Nephron progenitor cell (in vitro differentiated cells): ENCODE data around the gene CARD8.
"Not testable (repeated sequence)": the region's sequence is repeated elsewhere in the genome, so short reads cannot be mapped to it uniquely, and the experiment has no call there.

ENCODE experiments used
- DNase-seq: peaks from one replicate; pipeline ENCODE4 v3.0.0; 2021
- H3K27ac Mint-ChIP-seq: 2 replicates; pipeline ENCODE4 v1.8.0; 2021; ENCODE audit warnings: mild to moderate bottlenecking, moderate library complexity, mixed read lengths
- H3K27me3 Mint-ChIP-seq: 2 replicates; pipeline ENCODE4 v1.8.0; 2021; ENCODE audit warnings: mild to moderate bottlenecking, low read depth, mixed read lengths; ENCODE audit not compliant: poor library complexity
- H3K36me3 Mint-ChIP-seq: 2 replicates; pipeline ENCODE4 v1.8.0; 2021; ENCODE audit warnings: low read depth, mixed read lengths
- H3K4me1 Mint-ChIP-seq: 2 replicates; pipeline ENCODE4 v1.8.0; 2021; ENCODE audit warnings: mixed read lengths
- H3K4me3 Mint-ChIP-seq: 2 replicates; pipeline ENCODE4 v1.8.0; 2021; ENCODE audit warnings: mild to moderate bottlenecking, moderate library complexity, mixed read lengths
- H3K9me3 Mint-ChIP-seq: 2 replicates; pipeline ENCODE4 v1.8.0; 2021; ENCODE audit warnings: mild to moderate bottlenecking, moderate library complexity, mixed read lengths
- CTCF ChIP-seq: fragments of 200-600 bp; sonication (generic); IDR thresholded peaks from 2 replicates; pipeline ENCODE4 v1.5.0; 2021; ENCODE audit warnings: antibody characterized with exemption

Gene CARD8

GRCh38 chr19:48247212-48247611 is 8.5 kb downstream of the CARD8 start:
- Mint-ChIP-seq H3K4me1 (peaks cover 32% of the 10 kb centered on the region), H3K27ac (no peak overlapping the region), H3K36me3 (peaks cover 72% of the 10 kb centered on the region), H3K9me3 (no peaks in the 10 kb centered on the region), H3K4me3 (no peak overlapping the region), H3K27me3 (no peaks in the 10 kb centered on the region)
- no peak for TF ChIP-seq CTCF
- no peak for DNase-seq

- Mint-ChIP-seq H3K27ac (no peak overlapping the region), H3K4me3 (no peak overlapping the region), H3K27me3 (no peaks in the 10 kb centered on the region)
Observed at GRCh38 chr19:48246101-48246500, 9.6 kb downstream of the CARD8 start.

GRCh38 chr19:48244281-48244680 is 11.4 kb downstream of the CARD8 start:
- Mint-ChIP-seq H3K36me3 (peaks cover 76% of the 10 kb centered on the region), H3K9me3 (no peaks in the 10 kb centered on the region), H3K27ac (peak overlapping the region; percentile 36), H3K4me1 (peaks cover 8% of the 10 kb centered on the region), H3K27me3 (no peaks in the 10 kb centered on the region), H3K4me3 (no peak overlapping the region)
- TF ChIP-seq CTCF, result no peak
- DNase-seq, result no peak

More at GRCh38 chr19:48246101-48246500, 9.6 kb downstream of the CARD8 start:
- Mint-ChIP-seq H3K9me3 (no peaks in the 10 kb centered on the region), H3K4me1 (peaks cover 24% of the 10 kb centered on the region), H3K36me3 (peaks cover 71% of the 10 kb centered on the region)
- DNase-seq, result no peak
- TF ChIP-seq CTCF, result no peak

- H3K27me3 Mint-ChIP-seq, H3K4me3 Mint-ChIP-seq, H3K9me3 Mint-ChIP-seq, DNase-seq, H3K4me1 Mint-ChIP-seq, H3K27ac Mint-ChIP-seq: not testable (repeated sequence)
- H3K36me3 Mint-ChIP-seq, result peaks cover 77% of the 10 kb centered on the region
Observed at GRCh38 chr19:48241771-48242170, 13.9 kb downstream of the CARD8 start.

- TF ChIP-seq CTCF, result no peak
- Mint-ChIP-seq H3K36me3 (peaks cover 76% of the 10 kb centered on the region), H3K4me3 (no peak overlapping the region), H3K27ac (no peak overlapping the region), H3K27me3 (no peaks in the 10 kb centered on the region), H3K9me3 (no peaks in the 10 kb centered on the region), H3K4me1 (peaks cover 7% of the 10 kb centered on the region)
- no peak for DNase-seq
Observed at GRCh38 chr19:48239582-48240141, 16.1 kb downstream of the CARD8 start.

GRCh38 chr19:48239120-48239519 is 16.6 kb downstream of the CARD8 start:
- H3K4me3 Mint-ChIP-seq, result no peak overlapping the region
- TF ChIP-seq CTCF, result no peak

More at GRCh38 chr19:48239120-48239519, 16.6 kb downstream of the CARD8 start:
- no peak overlapping the region for H3K27ac Mint-ChIP-seq
- no peaks in the 10 kb centered on the region for H3K27me3 Mint-ChIP-seq
- no peak for DNase-seq
- H3K9me3 Mint-ChIP-seq, result no peaks in the 10 kb centered on the region
- H3K4me1 Mint-ChIP-seq, result peaks cover 2% of the 10 kb centered on the region
- peaks cover 76% of the 10 kb centered on the region for H3K36me3 Mint-ChIP-seq
